Uterus (tissue), 2 donors: ENCODE measurements around the gene OR5K1.

Experiments used
- POLR2A ChIP-seq, 2 donors: fragments of 450-650 bp; IDR thresholded peaks; one replicate each; pipeline ENCODE4 v1.6.1; 2016; ENCODE audit warnings: antibody characterized with exemption in 2 of 2, mild to moderate bottlenecking in 1 of 2, moderate library complexity in 1 of 2
- TF ChIP-seq, protein P1 (sequence below), 4 experiments: fragments of 200-600 bp in 2 of 4; fragments of 450-650 bp in 2 of 4; sonication (generic) in 2 of 4; IDR thresholded peaks; one replicate each; pipeline ENCODE4 v1.5.1; 2016 to 2019; ENCODE audit warnings: antibody characterized with exemption in 4 of 4, mild to moderate bottlenecking in 2 of 4, moderate library complexity in 1 of 4

GRCh38 chr3:98519351-98519750 is 56.4 kb downstream of the OR5K1 start:
- TF ChIP-seq, protein P1, sequence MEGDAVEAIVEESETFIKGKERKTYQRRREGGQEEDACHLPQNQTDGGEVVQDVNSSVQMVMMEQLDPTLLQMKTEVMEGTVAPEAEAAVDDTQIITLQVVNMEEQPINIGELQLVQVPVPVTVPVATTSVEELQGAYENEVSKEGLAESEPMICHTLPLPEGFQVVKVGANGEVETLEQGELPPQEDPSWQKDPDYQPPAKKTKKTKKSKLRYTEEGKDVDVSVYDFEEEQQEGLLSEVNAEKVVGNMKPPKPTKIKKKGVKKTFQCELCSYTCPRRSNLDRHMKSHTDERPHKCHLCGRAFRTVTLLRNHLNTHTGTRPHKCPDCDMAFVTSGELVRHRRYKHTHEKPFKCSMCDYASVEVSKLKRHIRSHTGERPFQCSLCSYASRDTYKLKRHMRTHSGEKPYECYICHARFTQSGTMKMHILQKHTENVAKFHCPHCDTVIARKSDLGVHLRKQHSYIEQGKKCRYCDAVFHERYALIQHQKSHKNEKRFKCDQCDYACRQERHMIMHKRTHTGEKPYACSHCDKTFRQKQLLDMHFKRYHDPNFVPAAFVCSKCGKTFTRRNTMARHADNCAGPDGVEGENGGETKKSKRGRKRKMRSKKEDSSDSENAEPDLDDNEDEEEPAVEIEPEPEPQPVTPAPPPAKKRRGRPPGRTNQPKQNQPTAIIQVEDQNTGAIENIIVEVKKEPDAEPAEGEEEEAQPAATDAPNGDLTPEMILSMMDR (IDR thresholded peaks at IDR 0.05): no peak
- no peak for TF ChIP-seq POLR2A (IDR thresholded peaks at IDR 0.05)
